Keratinocyte (primary cell): ENCODE results near the gene HOXC9.

Experiments used
- CTCF ChIP-seq, 3 experiments: IDR thresholded peaks in 1 of 3; conservative IDR thresholded peaks in 1 of 3; optimal IDR thresholded peaks in 1 of 3; 2 replicates in 2 of 3; 3 replicates in 1 of 3; pipeline versions ENCODE3 to v1.5.1; 2011; ENCODE audit warnings: low read length in 3 of 3, mild to moderate bottlenecking in 3 of 3, moderate library complexity in 2 of 3, control low read depth in 1 of 3, inconsistent platforms in 1 of 3; ENCODE audit not compliant: insufficient read depth in 2 of 3; ENCODE audit errors: extremely low read depth in 1 of 3
- EZH2 ChIP-seq: IDR thresholded peaks from one replicate; pipeline ENCODE4 v1.6.1; 2012; ENCODE audit warnings: inconsistent platforms, mild to moderate bottlenecking, low read length, moderate library complexity

- no peak for TF ChIP-seq CTCF (optimal IDR thresholded peaks at IDR 0.05 in 1 of 3, IDR thresholded peaks at IDR 0.05 in 1 of 3, conservative IDR thresholded peaks at IDR 0.05 in 1 of 3; ENCODE audit: extremely low read depth in 1 of 3, insufficient read depth in 2 of 3, low read length in 3 of 3)
- no peak for TF ChIP-seq EZH2
Measured at GRCh38 chr12:54039417-54040147, 39.6 kb downstream of the HOXC9 start.
